Fibroblast of lung (primary cell): ENCODE results near the gene WDR37.

Experiments
- CTCF ChIP-seq, 2 donors: IDR thresholded peaks in 1 of 2; conservative IDR thresholded peaks in 1 of 2; 1 replicate in 1 of 2; 2 replicates in 1 of 2; pipeline ENCODE4 v1.5.1; 2011 to 2012; ENCODE audit warnings: low read length in 2 of 2, control low read depth in 1 of 2, inconsistent platforms in 1 of 2, low read depth in 1 of 2, mild to moderate bottlenecking in 1 of 2
- EZH2 ChIP-seq: IDR thresholded peaks from 2 replicates; pipeline ENCODE4 v1.5.1; 2012; ENCODE audit warnings: low read length, control low read depth, mild to moderate bottlenecking; ENCODE audit errors: missing control alignments

GRCh38 chr10:1168763-1169162 is 112.6 kb downstream of the WDR37 start:
- TF ChIP-seq CTCF (conservative IDR thresholded peaks at IDR 0.05 in 1 of 2, IDR thresholded peaks at IDR 0.05 in 1 of 2; ENCODE audit: low read depth in 1 of 2, low read length in 2 of 2) (no peak), EZH2 (no peak)
